Right lung (tissue), 5 donors: ENCODE data around the gene CPLANE2. TPM values are rescaled to one million over a fixed set of nuclear protein-coding genes. Genes with fewer than 3 reads are reported as not detected.
"Not testable (repeated sequence)": the region's sequence is repeated elsewhere in the genome, so short reads cannot be mapped to it uniquely, and the experiment has no call there.

Experiments
- DNase-seq, 2 donors: peaks; one replicate each; pipeline ENCODE4 v3.0.0-alpha.2; 2013
- polyA plus RNA-seq, 5 donors: library from polyadenylated mRNA; unstranded; fragments of 120-200 nt; gene quantifications; one replicate each; pipeline versions ENCODE4 v1.2.1 to v1.2.3, GENCODE V29; 2013; ENCODE audit warnings: inconsistent platforms in 1 of 5, low replicate concordance in 1 of 5; ENCODE audit not compliant: insufficient read length in 5 of 5, insufficient read depth in 1 of 5

The CPLANE2 gene
- polyA plus RNA-seq, 5 donors = 2.3 to 6.6 (median 4.1) TPM

- DNase-seq = no peak
These were observed 5.4 kb downstream of the CPLANE2 start for GRCh38 chr1:16231331-16232315.

- no peak for DNase-seq
These were observed 6.2 kb downstream of the CPLANE2 start for GRCh38 chr1:16230744-16231143.

GRCh38 chr1:16229976-16230740, 6.8 kb downstream of the CPLANE2 start:
- DNase-seq = no peak

- DNase-seq = no peak
These were observed 10.3 kb downstream of the CPLANE2 start for GRCh38 chr1:16226490-16227179.

GRCh38 chr1:16226129-16226489, 10.9 kb downstream of the CPLANE2 start:
- DNase-seq = no peak

- DNase-seq = no peak
These were observed 12.5 kb downstream of the CPLANE2 start for GRCh38 chr1:16224472-16224871.

GRCh38 chr1:16222716-16223115, 14.3 kb downstream of the CPLANE2 start:
- DNase-seq = not testable (repeated sequence)

GRCh38 chr1:16221499-16221898, 15.5 kb downstream of the CPLANE2 start:
- DNase-seq = no peak

- DNase-seq = no peak
These were observed 16.9 kb downstream of the CPLANE2 start for GRCh38 chr1:16219968-16220500.

- no peak for DNase-seq
These were observed 18.3 kb downstream of the CPLANE2 start for GRCh38 chr1:16218674-16219071.

GRCh38 chr1:16218014-16218673, 18.8 kb downstream of the CPLANE2 start:
- no peak for DNase-seq

GRCh38 chr1:16217061-16217785, 19.8 kb downstream of the CPLANE2 start:
- peak; percentile 92 for DNase-seq

GRCh38 chr1:16215882-16216753, 20.9 kb downstream of the CPLANE2 start:
- peak; percentile 74 to 81 for DNase-seq

- not testable (repeated sequence) for DNase-seq
These were observed 21.7 kb downstream of the CPLANE2 start for GRCh38 chr1:16215240-16215639.

- DNase-seq = not testable (repeated sequence)
These were observed 23.4 kb downstream of the CPLANE2 start for GRCh38 chr1:16213544-16213943.

GRCh38 chr1:16213013-16213412, 24.0 kb downstream of the CPLANE2 start:
- DNase-seq = no peak

- peak; percentile 74 for DNase-seq
These were observed 24.6 kb downstream of the CPLANE2 start, which contains the start of gene ARHGEF19 for GRCh38 chr1:16212251-16212961. TSS of gene ARHGEF19 (minus strand) at chr1:16212652. CDS start at chr1:16209054, 3,598 bp downstream.

GRCh38 chr1:16211824-16212223, 25.2 kb downstream of the CPLANE2 start:
- DNase-seq = no peak

- no peak for DNase-seq
These were observed 26.4 kb downstream of the CPLANE2 start for GRCh38 chr1:16210581-16210980.
